HFF-Myc (cell line): ENCODE data around the gene ATG9B.

Source experiments
- DNase-seq: peaks from one replicate; pipeline ENCODE4 v3.0.0-alpha.2; 2011; ENCODE audit warnings: low read depth; ENCODE audit errors: extremely low read depth
- H3K4me3 ChIP-seq: replicated peaks from 2 replicates; pipeline ENCODE4 v1.5.1; 2011; ENCODE audit warnings: low read depth, mild to moderate bottlenecking, control low read depth, low read length
- TF ChIP-seq, protein P1 (sequence below): IDR thresholded peaks from 2 replicates; pipeline ENCODE4 v1.5.1; 2012; ENCODE audit warnings: mild to moderate bottlenecking, low read depth, low read length, control low read depth; ENCODE audit errors: missing control alignments

ATG9B gene

GRCh38 chr7:151053096-151053495 lies 28.8 kb upstream of the ATG9B start:
- TF ChIP-seq, protein P1, sequence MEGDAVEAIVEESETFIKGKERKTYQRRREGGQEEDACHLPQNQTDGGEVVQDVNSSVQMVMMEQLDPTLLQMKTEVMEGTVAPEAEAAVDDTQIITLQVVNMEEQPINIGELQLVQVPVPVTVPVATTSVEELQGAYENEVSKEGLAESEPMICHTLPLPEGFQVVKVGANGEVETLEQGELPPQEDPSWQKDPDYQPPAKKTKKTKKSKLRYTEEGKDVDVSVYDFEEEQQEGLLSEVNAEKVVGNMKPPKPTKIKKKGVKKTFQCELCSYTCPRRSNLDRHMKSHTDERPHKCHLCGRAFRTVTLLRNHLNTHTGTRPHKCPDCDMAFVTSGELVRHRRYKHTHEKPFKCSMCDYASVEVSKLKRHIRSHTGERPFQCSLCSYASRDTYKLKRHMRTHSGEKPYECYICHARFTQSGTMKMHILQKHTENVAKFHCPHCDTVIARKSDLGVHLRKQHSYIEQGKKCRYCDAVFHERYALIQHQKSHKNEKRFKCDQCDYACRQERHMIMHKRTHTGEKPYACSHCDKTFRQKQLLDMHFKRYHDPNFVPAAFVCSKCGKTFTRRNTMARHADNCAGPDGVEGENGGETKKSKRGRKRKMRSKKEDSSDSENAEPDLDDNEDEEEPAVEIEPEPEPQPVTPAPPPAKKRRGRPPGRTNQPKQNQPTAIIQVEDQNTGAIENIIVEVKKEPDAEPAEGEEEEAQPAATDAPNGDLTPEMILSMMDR, result no peak
- H3K4me3 ChIP-seq, result no peak overlapping the region
- DNase-seq, result no peak

- TF ChIP-seq, protein P1, result no peak
- H3K4me3 ChIP-seq, result no peak overlapping the region
- DNase-seq, result no peak
Observed at GRCh38 chr7:151051108-151051507, 26.8 kb upstream of the ATG9B start.

- DNase-seq, result no peak
- H3K4me3 ChIP-seq, result no peak overlapping the region
- TF ChIP-seq, protein P1, result no peak
Observed at GRCh38 chr7:151048911-151049463, 24.7 kb upstream of the ATG9B start.

- no peak within 1 kb of the TSS for H3K4me3 ChIP-seq
- no peak for DNase-seq
- TF ChIP-seq, protein P1, result no peak
Observed at GRCh38 chr7:151047976-151048815, 23.9 kb upstream of the ATG9B start, which contains the start of gene ASIC3. TSS of gene ASIC3 (plus strand) at chr7:151048531. CDS start at chr7:151048886, 355 bp downstream.

DNA sequence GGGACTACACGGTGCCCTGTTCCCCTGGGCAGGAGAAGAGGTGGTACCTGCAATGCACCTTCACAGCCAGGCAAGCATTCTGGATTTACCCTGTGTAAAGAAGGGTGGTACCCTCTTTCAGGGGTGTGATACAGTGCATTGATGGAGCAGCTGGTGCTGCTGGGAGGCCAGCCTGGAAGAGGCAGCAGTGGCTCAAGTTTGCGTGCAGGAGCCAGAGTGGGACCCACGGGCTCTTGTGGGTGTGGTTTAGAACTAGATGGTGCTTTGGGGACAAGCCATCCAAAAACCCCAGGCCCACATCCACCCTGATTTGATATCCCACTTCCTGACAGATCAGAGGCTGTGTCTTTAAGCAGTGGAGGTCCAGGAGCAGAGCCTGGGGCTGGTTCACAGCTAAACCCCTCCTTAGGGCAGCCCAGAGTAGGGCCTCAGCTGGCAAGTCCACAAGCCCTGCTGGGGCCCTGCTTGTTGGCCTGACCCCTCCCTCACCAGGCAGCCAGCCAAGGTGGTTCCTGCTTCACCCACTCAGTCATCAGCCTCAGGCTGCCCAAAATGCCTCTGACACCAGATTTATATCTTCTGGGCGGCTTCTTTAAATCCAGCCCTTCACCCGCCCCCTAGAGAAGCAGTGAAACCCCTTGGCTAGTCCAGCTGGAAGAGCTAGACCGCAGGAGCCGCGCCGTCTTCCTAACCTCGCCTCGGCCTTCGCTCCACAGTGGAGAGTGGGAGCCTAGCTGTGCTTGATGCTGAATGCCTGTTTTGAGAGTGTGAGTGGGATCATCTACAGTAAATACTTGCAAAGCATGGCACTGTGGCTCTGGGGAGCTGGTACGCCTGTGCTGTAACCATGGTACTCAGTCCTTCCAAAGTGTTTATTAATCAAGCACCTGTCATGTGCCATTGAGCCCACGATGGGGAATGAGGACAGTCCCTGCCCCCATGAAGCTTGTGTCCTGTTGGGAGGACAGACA lies 22.6 kb upstream of the ATG9B start:
- TF ChIP-seq, protein P1, result no peak
- no peak overlapping the region for H3K4me3 ChIP-seq
- DNase-seq, result no peak

DNA sequence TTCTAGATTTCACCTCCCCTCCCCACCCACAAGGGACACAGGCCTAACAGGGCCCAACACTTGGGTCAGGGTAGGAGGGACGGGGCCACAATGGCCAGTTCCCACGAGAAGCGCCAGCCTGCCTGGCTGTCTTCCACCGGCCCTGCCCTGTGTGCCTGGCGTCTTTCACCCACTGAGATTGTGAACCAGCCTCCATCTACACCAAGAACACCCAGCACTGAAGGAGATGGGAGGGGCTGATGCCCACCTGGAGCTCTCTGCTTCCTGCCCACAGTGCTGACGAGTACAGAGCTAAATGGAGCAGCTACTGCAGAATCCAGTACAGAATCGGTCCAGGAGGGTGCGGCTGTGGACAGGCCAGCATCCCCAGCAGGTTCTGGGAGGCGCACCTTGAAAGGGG lies 21.7 kb upstream of the ATG9B start:
- DNase-seq, result no peak
- no peak overlapping the region for H3K4me3 ChIP-seq
- TF ChIP-seq, protein P1, result no peak
